IPS-18a (cell line): ENCODE results near the gene SLC6A3.
"Not testable (repeated sequence)": the region's sequence is repeated elsewhere in the genome, so short reads cannot be mapped to it uniquely, and the experiment has no call there.

Experiments
- H3K27ac ChIP-seq: one replicate; pipeline ENCODE4 v1.5.1; 2013; ENCODE audit warnings: low read length
- H3K27me3 ChIP-seq: one replicate; pipeline ENCODE4 v1.6.1; 2013; ENCODE audit warnings: mild to moderate bottlenecking, low read length; ENCODE audit not compliant: control insufficient read depth, insufficient read depth
- H3K36me3 ChIP-seq: one replicate; pipeline ENCODE4 v1.6.1; 2013; ENCODE audit warnings: low read depth, low read length; ENCODE audit not compliant: control insufficient read depth
- H3K4me1 ChIP-seq: one replicate; pipeline ENCODE4 v1.6.1; 2013; ENCODE audit warnings: low read depth, low read length; ENCODE audit not compliant: control insufficient read depth
- H3K4me3 ChIP-seq: one replicate; pipeline ENCODE4 v1.5.1; 2013; ENCODE audit warnings: low read length
- H3K9ac ChIP-seq: one replicate; pipeline ENCODE4 v1.6.1; 2013; ENCODE audit warnings: mild to moderate bottlenecking, low read length, moderate library complexity
- H3K9me3 ChIP-seq: one replicate; pipeline ENCODE4 v1.6.1; 2013; ENCODE audit warnings: low read depth, low read length; ENCODE audit not compliant: control insufficient read depth

The SLC6A3 gene

DNA sequence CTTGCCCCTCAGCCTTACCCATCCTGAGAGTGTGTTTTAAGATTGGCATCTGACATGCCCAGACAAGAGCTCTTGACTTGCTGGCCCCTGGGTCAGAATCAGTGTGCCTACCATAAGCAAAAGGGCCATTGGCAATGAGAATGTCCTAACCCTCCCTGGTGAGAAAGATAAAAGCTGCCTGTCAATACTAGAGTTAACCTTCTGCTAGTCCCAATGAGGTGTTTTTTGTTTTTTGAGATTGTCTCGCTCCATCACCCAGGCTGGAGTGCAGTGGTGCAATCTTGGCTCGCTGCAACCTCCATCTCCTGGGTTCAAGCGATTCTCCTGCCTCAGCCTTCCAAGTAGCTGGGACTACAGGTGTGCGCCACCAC lies 73.3 kb downstream of the SLC6A3 start:
- not testable (repeated sequence) for H3K9ac ChIP-seq, H3K4me1 ChIP-seq, H3K9me3 ChIP-seq, H3K4me3 ChIP-seq, H3K27me3 ChIP-seq, H3K27ac ChIP-seq, H3K36me3 ChIP-seq

DNA sequence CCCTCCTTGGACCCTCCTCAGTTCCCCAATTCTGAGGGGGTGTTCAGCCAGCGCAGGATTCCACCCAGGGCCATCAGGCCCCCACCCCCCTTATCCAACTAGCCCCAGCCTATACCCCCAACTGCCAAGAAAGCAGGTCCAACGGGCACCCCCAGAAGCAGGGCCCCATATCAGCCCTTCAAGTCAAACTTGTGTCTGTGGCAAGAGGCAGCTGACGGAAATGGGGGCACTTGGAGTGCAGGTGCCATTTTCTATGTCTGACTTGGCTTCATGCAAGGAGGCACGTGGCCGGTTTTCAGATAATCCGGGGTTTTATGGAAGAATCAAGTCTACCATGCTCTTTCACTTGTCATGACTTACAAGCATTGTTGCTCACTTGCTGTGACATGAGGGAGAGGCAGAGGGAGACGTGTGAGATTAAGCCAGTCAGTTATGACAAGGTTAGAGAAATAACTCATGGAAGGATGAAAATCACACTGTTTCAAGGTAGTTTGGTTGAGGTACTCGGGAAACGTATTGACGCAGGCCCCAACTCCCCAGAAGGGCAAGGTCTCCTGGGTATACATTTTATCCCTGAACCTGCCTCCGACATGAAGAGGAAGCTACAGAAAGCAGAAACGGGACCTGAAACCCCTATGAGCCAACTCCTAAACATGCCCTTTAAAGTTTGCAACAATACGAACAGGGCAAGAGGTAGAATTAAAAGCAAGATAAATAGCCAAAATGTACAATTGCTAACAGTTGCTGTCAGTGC lies 73.8 kb downstream of the SLC6A3 start:
- Histone ChIP-seq H3K9ac (no peak overlapping the region), H3K27ac (no peak overlapping the region), H3K4me1 (no peaks in the 10 kb centered on the region), H3K36me3 (no peaks in the 10 kb centered on the region), H3K4me3 (no peak overlapping the region), H3K27me3 (no peaks in the 10 kb centered on the region), H3K9me3 (no peaks in the 10 kb centered on the region)

GRCh38 chr5:1370006-1370405 lies 75.2 kb downstream of the SLC6A3 start:
- no peaks in the 10 kb centered on the region for H3K27me3 ChIP-seq
- no peaks in the 10 kb centered on the region for H3K9me3 ChIP-seq
- no peak overlapping the region for H3K27ac ChIP-seq
- H3K4me1 ChIP-seq, result no peaks in the 10 kb centered on the region
- no peak overlapping the region for H3K4me3 ChIP-seq
- H3K36me3 ChIP-seq, result no peaks in the 10 kb centered on the region
- H3K9ac ChIP-seq, result no peak overlapping the region

GRCh38 chr5:1368756-1369155 lies 76.5 kb downstream of the SLC6A3 start:
- no peaks in the 10 kb centered on the region for H3K4me1 ChIP-seq

GRCh38 chr5:1368236-1368635 lies 77.0 kb downstream of the SLC6A3 start:
- H3K9ac ChIP-seq, result no peak overlapping the region
- H3K9me3 ChIP-seq, result no peaks in the 10 kb centered on the region
- H3K4me3 ChIP-seq, result no peak overlapping the region
- no peaks in the 10 kb centered on the region for H3K4me1 ChIP-seq
- no peak overlapping the region for H3K27ac ChIP-seq
- no peaks in the 10 kb centered on the region for H3K36me3 ChIP-seq
- H3K27me3 ChIP-seq, result peaks cover 6% of the 10 kb centered on the region

More at GRCh38 chr5:1368756-1369155, 76.5 kb downstream of the SLC6A3 start:
- Histone ChIP-seq H3K36me3 (no peaks in the 10 kb centered on the region), H3K9ac (no peak overlapping the region), H3K27me3 (peaks cover 4% of the 10 kb centered on the region), H3K27ac (no peak overlapping the region), H3K4me3 (no peak overlapping the region), H3K9me3 (no peaks in the 10 kb centered on the region)

DNA sequence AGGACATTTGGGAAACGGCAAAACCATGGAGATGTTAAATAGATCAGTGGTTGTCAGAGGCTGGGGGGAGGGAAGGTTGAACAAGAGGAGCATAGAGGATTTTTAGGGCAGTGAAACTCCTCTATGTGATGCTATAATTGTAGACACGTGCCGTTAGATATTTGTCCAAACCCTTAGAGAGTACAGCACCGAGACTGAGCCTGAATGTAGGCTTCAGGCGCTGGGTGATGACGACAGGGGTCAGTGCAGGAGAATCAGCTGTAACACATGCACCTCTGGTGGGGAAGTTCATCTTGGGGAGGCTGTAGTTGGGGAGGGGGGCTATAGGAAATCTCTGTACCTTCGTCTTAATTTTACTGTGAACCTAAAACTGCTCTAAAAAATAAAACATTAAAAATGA lies 78.1 kb downstream of the SLC6A3 start:
- no peaks in the 10 kb centered on the region for H3K36me3 ChIP-seq
- no peaks in the 10 kb centered on the region for H3K4me1 ChIP-seq
- no peak overlapping the region for H3K9ac ChIP-seq
- H3K27me3 ChIP-seq, result peaks cover 6% of the 10 kb centered on the region
- H3K4me3 ChIP-seq, result no peak overlapping the region
- no peak overlapping the region for H3K27ac ChIP-seq
- H3K9me3 ChIP-seq, result no peaks in the 10 kb centered on the region

DNA sequence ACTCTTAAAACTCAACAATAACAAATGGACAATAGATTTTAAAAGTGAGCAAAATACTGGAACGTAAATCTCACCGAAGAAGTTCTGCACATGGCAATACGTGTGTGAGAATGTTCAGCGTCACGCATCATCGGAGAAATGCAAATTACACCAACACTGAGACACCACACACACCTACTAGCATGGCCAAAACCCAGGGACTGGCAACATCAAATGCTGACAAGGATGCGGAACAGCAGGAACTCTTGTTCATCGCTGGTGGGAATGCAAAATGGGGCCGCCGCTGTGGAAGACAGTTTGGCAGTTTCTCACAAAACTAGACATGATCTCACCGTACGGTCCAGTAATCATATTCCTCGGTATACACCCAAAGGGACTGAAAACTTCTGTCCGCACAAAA lies 78.7 kb downstream of the SLC6A3 start:
- Histone ChIP-seq H3K4me1 (no peaks in the 10 kb centered on the region), H3K4me3 (no peak overlapping the region), H3K27me3 (peaks cover 6% of the 10 kb centered on the region), H3K9ac (no peak overlapping the region), H3K27ac (no peak overlapping the region), H3K36me3 (no peaks in the 10 kb centered on the region), H3K9me3 (no peaks in the 10 kb centered on the region)

DNA sequence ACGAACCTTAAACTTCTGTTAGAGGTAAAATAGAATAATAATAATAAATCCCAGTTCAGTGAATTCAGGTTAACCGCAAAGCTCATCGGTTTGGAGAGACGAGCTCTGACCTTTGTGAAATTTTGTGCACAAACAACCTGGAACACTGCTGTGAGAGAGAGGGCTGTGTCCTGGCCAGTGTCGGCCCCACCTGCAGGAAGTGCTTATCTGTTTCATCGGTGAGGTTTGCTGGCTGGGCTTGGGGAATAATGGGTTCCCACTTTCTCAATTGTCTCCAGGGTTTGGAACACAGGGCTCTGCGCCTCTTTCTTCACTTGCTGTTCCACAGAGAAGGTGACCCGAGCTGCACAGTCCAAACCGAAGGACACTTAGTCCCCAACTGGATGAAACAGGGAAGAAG lies 81.0 kb downstream of the SLC6A3 start:
- Histone ChIP-seq H3K9ac (no peak overlapping the region), H3K36me3 (no peaks in the 10 kb centered on the region), H3K27me3 (peaks cover 6% of the 10 kb centered on the region), H3K9me3 (no peaks in the 10 kb centered on the region), H3K4me1 (no peaks in the 10 kb centered on the region), H3K27ac (no peak overlapping the region), H3K4me3 (no peak overlapping the region)

DNA sequence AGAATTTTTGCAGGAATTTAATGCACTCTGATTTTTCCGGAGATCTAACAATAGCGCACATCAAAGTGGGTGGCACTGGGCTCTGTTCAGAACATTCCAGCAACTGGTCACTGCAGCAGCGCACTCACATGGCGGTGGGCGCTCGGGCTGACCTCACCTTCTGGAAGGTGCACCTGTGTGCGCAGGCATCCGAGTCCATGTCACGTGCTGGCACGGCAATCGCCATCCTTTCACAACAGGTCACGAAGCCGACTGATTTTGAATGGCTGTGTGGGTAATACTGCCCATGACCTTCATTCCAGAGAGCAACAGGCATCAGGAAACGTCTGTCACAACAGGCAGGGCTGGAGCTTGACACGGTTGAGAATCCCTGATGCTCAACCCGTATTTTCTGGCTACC lies 81.7 kb downstream of the SLC6A3 start:
- H3K36me3 ChIP-seq, result no peaks in the 10 kb centered on the region
- no peak overlapping the region for H3K4me3 ChIP-seq
- H3K9me3 ChIP-seq, result no peaks in the 10 kb centered on the region
- H3K27ac ChIP-seq, result no peak overlapping the region
- no peaks in the 10 kb centered on the region for H3K4me1 ChIP-seq
- H3K27me3 ChIP-seq, result peaks cover 6% of the 10 kb centered on the region
- no peak overlapping the region for H3K9ac ChIP-seq

- Histone ChIP-seq H3K4me1 (no peaks in the 10 kb centered on the region), H3K27ac (no peak overlapping the region), H3K9me3 (no peaks in the 10 kb centered on the region), H3K9ac (no peak overlapping the region), H3K36me3 (no peaks in the 10 kb centered on the region), H3K27me3 (peaks cover 6% of the 10 kb centered on the region), H3K4me3 (no peak overlapping the region)
These were observed 82.1 kb downstream of the SLC6A3 start for GRCh38 chr5:1363160-1363559.

GRCh38 chr5:1362242-1363015 lies 82.8 kb downstream of the SLC6A3 start:
- Histone ChIP-seq H3K9ac (no peak overlapping the region), H3K4me1 (no peaks in the 10 kb centered on the region), H3K36me3 (no peaks in the 10 kb centered on the region), H3K27me3 (peaks cover 6% of the 10 kb centered on the region), H3K9me3 (no peaks in the 10 kb centered on the region), H3K4me3 (no peak overlapping the region), H3K27ac (no peak overlapping the region)

- Histone ChIP-seq H3K27me3 (peaks cover 6% of the 10 kb centered on the region), H3K9me3 (no peaks in the 10 kb centered on the region), H3K9ac (no peak overlapping the region), H3K27ac (no peak overlapping the region), H3K4me3 (no peak overlapping the region), H3K36me3 (no peaks in the 10 kb centered on the region), H3K4me1 (no peaks in the 10 kb centered on the region)
These were observed 84.4 kb downstream of the SLC6A3 start for GRCh38 chr5:1360861-1361260.
